Right cardiac atrium (tissue), 5 donors: ENCODE results near the gene ADAMTS8. TPM values are rescaled to one million over a fixed set of nuclear protein-coding genes. Genes with fewer than 3 reads are reported as not detected.

Experiments
- ATAC-seq, 2 donors: fragments of 200-7000 bp; cut with Tn5 transposase; one replicate each; pipeline versions ENCODE4 v1.8.0 to v1.9.1; 2020; ENCODE audit warnings: moderate library complexity in 2 of 2, mild to moderate bottlenecking in 1 of 2
- DNase-seq, 3 donors: peaks; one replicate each; pipeline ENCODE4 v3.0.0-alpha.2; 2020
- H3K27ac ChIP-seq: one replicate; pipeline ENCODE4 v1.5.1; 2013; ENCODE audit warnings: mild to moderate bottlenecking, low read length, control low read depth, moderate library complexity
- H3K27me3 ChIP-seq: one replicate; pipeline ENCODE4 v1.6.1; 2013; ENCODE audit not compliant: control insufficient read depth, insufficient read depth
- H3K4me1 ChIP-seq: one replicate; pipeline ENCODE4 v1.6.1; 2013; ENCODE audit warnings: low read length; ENCODE audit not compliant: control insufficient read depth, insufficient read depth
- H3K4me3 ChIP-seq: one replicate; pipeline ENCODE4 v1.5.1; 2013; ENCODE audit warnings: low read length, control low read depth
- H3K9me3 ChIP-seq: one replicate; pipeline ENCODE4 v1.6.1; 2013; ENCODE audit warnings: low read length; ENCODE audit not compliant: control insufficient read depth
- WGBS: extraction: QIAGEN DNeasy Blood & Tissue Kit; methylation state at CpG from one replicate; pipeline ENCODE4 v1.1.7; 2013; 5-methylcytosine and 5-hydroxymethylcytosine counted together
- intact Hi-C, 4 donors: fragments of 100-400 bp; cut with DNase I; formaldehyde crosslinking; loops; one replicate each; pipeline versions ENCODE4 v1.11.0 to v1.14.0; 2022 to 2023
- polyA plus RNA-seq: library from polyadenylated mRNA; stranded (reverse); fragments of 200-250 nt; gene quantifications from one replicate; pipeline ENCODE4 v1.2.3, GENCODE V29; 2013
- total RNA-seq, 4 donors: library from RNA; stranded (reverse); fragmentation: NEBNext Ultra II Directional; extraction: Animal tissue kit (Norgen Biotek cat#: 25700); gene quantifications; one replicate each; pipeline ENCODE4 v1.2.1, GENCODE V29; 2021
- donor health status: healthy with polysubstance abuse.
- donor health status: DM: no; HTN: yes; CAD: no.
- donor health status: DM: no; HTN: no; CAD: no.
- donor health status: DM: no; HTN: yes; CAD: no; lungs with severe emphysema.
- donor health status: DM: yes; HTN: yes; CAD: no.

Gene ADAMTS8
- total and polyA plus RNA-seq, 5 donors, result 0.45 to 10.1 (median 0.88) TPM

- intact Hi-C loops, result no loop called here
Measured at GRCh38 chr11:130462101-130462885, 33.9 kb upstream of the ADAMTS8 start.

GRCh38 chr11:130459521-130459920, 31.1 kb upstream of the ADAMTS8 start:
- DNase-seq (peak in 1 of 3 donors; percentile 22), ATAC-seq (no peak)
- H3K27ac ChIP-seq, result no peak overlapping the region
- WGBS, result 88% methylated on average over 7 of the region's 7 CpGs
- no peaks in the 10 kb centered on the region for H3K27me3 ChIP-seq
- no peaks in the 10 kb centered on the region for H3K9me3 ChIP-seq
- peaks cover 2% of the 10 kb centered on the region for H3K4me1 ChIP-seq
- H3K4me3 ChIP-seq, result no peak overlapping the region
- intact Hi-C loops, result loop anchor here in 3 of 4 donors (10.0 kb wide), 3 partner anchors 65 to 195 kb away; no protein-coding TSS in a partner anchor

More at GRCh38 chr11:130462101-130462885, 33.9 kb upstream of the ADAMTS8 start:
- Histone ChIP-seq H3K4me3 (no peak overlapping the region), H3K27ac (no peak overlapping the region), H3K9me3 (no peaks in the 10 kb centered on the region), H3K4me1 (no peaks in the 10 kb centered on the region), H3K27me3 (no peaks in the 10 kb centered on the region)
- DNase-seq (peak in 1 of 3 donors; percentile 51), ATAC-seq (peak in 1 of 2 donors; percentile 5)
- 92% methylated on average over 31 of the region's 31 CpGs for whole genome bisulfite sequencing

GRCh38 chr11:130458410-130458729, 30.0 kb upstream of the ADAMTS8 start:
- Histone ChIP-seq H3K4me3 (no peak overlapping the region), H3K4me1 (peaks cover 2% of the 10 kb centered on the region), H3K27me3 (no peaks in the 10 kb centered on the region), H3K9me3 (no peaks in the 10 kb centered on the region), H3K27ac (peak overlapping the region; percentile 53)
- intact Hi-C loops, result loop anchor here in 3 of 4 donors (10.0 kb wide), 3 partner anchors 66 to 196 kb away; no protein-coding TSS in a partner anchor
- DNase-seq (no peak), ATAC-seq (peak in 1 of 2 donors; percentile 2)
- 42% methylated on average over 4 of the region's 4 CpGs for WGBS

GRCh38 chr11:130457623-130458409, 29.4 kb upstream of the ADAMTS8 start:
- Histone ChIP-seq H3K9me3 (no peaks in the 10 kb centered on the region), H3K4me3 (no peak overlapping the region), H3K4me1 (peaks cover 2% of the 10 kb centered on the region), H3K27me3 (no peaks in the 10 kb centered on the region), H3K27ac (peak overlapping the region; percentile 55)
- ATAC-seq (peak in 1 of 2 donors; percentile 36), DNase-seq (peak; percentile 55 to 85 (median 82))
- intact Hi-C loops, result loop anchor here in 3 of 4 donors (10.0 kb wide), 3 partner anchors 67 to 197 kb away; no protein-coding TSS in a partner anchor
- WGBS, result 53% methylated on average over 20 of the region's 20 CpGs

- Histone ChIP-seq H3K27me3 (no peaks in the 10 kb centered on the region), H3K4me1 (peaks cover 3% of the 10 kb centered on the region), H3K4me3 (no peak overlapping the region), H3K27ac (no peak overlapping the region), H3K9me3 (no peaks in the 10 kb centered on the region)
- DNase-seq, result no peak
- WGBS, result 76% methylated on average over 3 of the region's 3 CpGs
- intact Hi-C loops, result loop anchor here in 3 of 4 donors (10.0 kb wide), 3 partner anchors 69 to 199 kb away; no protein-coding TSS in a partner anchor
- no peak for ATAC-seq
Measured at GRCh38 chr11:130456286-130456685, 27.9 kb upstream of the ADAMTS8 start.

GRCh38 chr11:130455483-130456127, 27.2 kb upstream of the ADAMTS8 start:
- Histone ChIP-seq H3K9me3 (no peaks in the 10 kb centered on the region), H3K27ac (peak overlapping the region; percentile 21), H3K27me3 (no peaks in the 10 kb centered on the region), H3K4me1 (peaks cover 3% of the 10 kb centered on the region), H3K4me3 (no peak overlapping the region)
- intact Hi-C loops, result loop anchor here in 3 of 4 donors (10.0 kb wide), 3 partner anchors 69 to 199 kb away; no protein-coding TSS in a partner anchor
- DNase-seq (peak in 1 of 3 donors; percentile 51), ATAC-seq (no peak)
- 66% methylated on average over 15 of the region's 15 CpGs for WGBS

GRCh38 chr11:130454491-130455252, 26.3 kb upstream of the ADAMTS8 start:
- ATAC-seq, result peak in 1 of 2 donors; percentile 30
- WGBS, result 36% methylated on average over 12 of the region's 12 CpGs
- intact Hi-C loops, result loop anchor here in 3 of 4 donors (5.0 to 10.0 kb wide), 4 partner anchors 68 to 200 kb away; no protein-coding TSS in a partner anchor
- Histone ChIP-seq H3K27me3 (no peaks in the 10 kb centered on the region), H3K4me1 (peaks cover 3% of the 10 kb centered on the region), H3K4me3 (peak overlapping the region; percentile 26), H3K27ac (peak overlapping the region; percentile 57), H3K9me3 (no peaks in the 10 kb centered on the region)
- peak in 1 of 3 donors; percentile 22 for DNase-seq

- peak overlapping the region; percentile 28 for H3K27ac ChIP-seq
- 31% methylated on average over 6 of the region's 6 CpGs for WGBS
- H3K4me1 ChIP-seq, result peaks cover 3% of the 10 kb centered on the region
- DNase-seq, result peak in 2 of 3 donors; percentile 61 to 71
- intact Hi-C loops, result loop anchor here in 3 of 4 donors (5.0 to 10.0 kb wide), 4 partner anchors 69 to 202 kb away; no protein-coding TSS in a partner anchor
- no peaks in the 10 kb centered on the region for H3K9me3 ChIP-seq
- no peak overlapping the region for H3K4me3 ChIP-seq
- ATAC-seq, result no peak
- no peaks in the 10 kb centered on the region for H3K27me3 ChIP-seq
Measured at GRCh38 chr11:130452940-130453339, 24.5 kb upstream of the ADAMTS8 start.

GRCh38 chr11:130452176-130452575, 23.8 kb upstream of the ADAMTS8 start:
- peak overlapping the region; percentile 82 for H3K27ac ChIP-seq
- DNase-seq, result peak in 1 of 3 donors; percentile 13

More at GRCh38 chr11:130452176-130452575, 23.8 kb upstream of the ADAMTS8 start:
- no peak for ATAC-seq
- no peaks in the 10 kb centered on the region for H3K27me3 ChIP-seq
- peaks cover 3% of the 10 kb centered on the region for H3K4me1 ChIP-seq
- intact Hi-C loops, result loop anchor here in 3 of 4 donors (5.0 to 10.0 kb wide), 4 partner anchors 70 to 203 kb away; no protein-coding TSS in a partner anchor
- peak overlapping the region; percentile 70 for H3K4me3 ChIP-seq
- 63% methylated on average over 9 of the region's 9 CpGs for WGBS
- no peaks in the 10 kb centered on the region for H3K9me3 ChIP-seq
